GM12878 (cell line): ENCODE data around the gene VDR. TPM values are rescaled to one million over a fixed set of nuclear protein-coding genes. Genes with fewer than 3 reads are reported as not detected.

Experiments
- ATAC-seq: fragments of 200-7000 bp; cut with Tn5 transposase; 3 replicates; pipeline ENCODE4 v1.9.1; 2020; ENCODE audit warnings: mild to moderate bottlenecking, moderate library complexity
- BruUV-seq: library from RNA; stranded (reverse); fragments of 400-500 nt; replicated peaks from 2 replicates; lab custom pipeline; 2021; lab: Mats Ljungman, UMichigan
- CTCF ChIA-PET: fragments of 300-600 bp; sonication (Branson Sonifier 250); formaldehyde crosslinking; extraction: SDS; loops from one replicate; lab custom pipeline; 2021; ENCODE audit warnings: inconsistent platforms; lab: Yijun Ruan, JAX
- POLR2A ChIA-PET: fragments of 350-600 bp; formaldehyde crosslinking; extraction: SDS; loops from one replicate; lab custom pipeline; 2021; ENCODE audit warnings: inconsistent platforms; lab: Charles Lee
- RAD21 ChIA-PET: fragments of 300-600 bp; sonication (Branson Sonifier 250); formaldehyde crosslinking; loops from one replicate; lab custom pipeline; 2023; ENCODE audit warnings: antibody characterized with exemption; ENCODE audit not compliant: unreplicated experiment; lab: Charles Lee
- SMC1A ChIA-PET: fragments of 300-600 bp; sonication (Branson Sonifier 250); formaldehyde crosslinking; loops from one replicate; lab custom pipeline; 2023; ENCODE audit not compliant: unreplicated experiment, uncharacterized antibody; lab: Charles Lee
- DNase-seq: peaks from one replicate; pipeline ENCODE4 v3.0.0-alpha.2; 2011; ENCODE audit warnings: low read depth, low spot score
- FAIRE-seq: peaks from 3 replicates; lab custom pipeline; 2011; peaks lifted over from hg19 to GRCh38; lab: Jason Lieb, UNC
- H2AFZ ChIP-seq: 2 replicates; pipeline ENCODE4 v1.6.0; 2011; ENCODE audit warnings: low read depth, low read length, control low read depth; ENCODE audit not compliant: control insufficient read depth
- H3K27ac ChIP-seq: 2 replicates; pipeline ENCODE4 v1.5.1; 2011; ENCODE audit warnings: control low read depth; ENCODE audit not compliant: control insufficient read depth, insufficient read depth
- H3K27me3 ChIP-seq, 2 experiments: replicated peaks in 1 of 2; 2 replicates each; pipeline versions ENCODE4 v1.6.0 to v1.6.1; 2011; ENCODE audit warnings: low read length in 1 of 2; ENCODE audit not compliant: control insufficient read depth in 2 of 2, insufficient read depth in 2 of 2
- H3K36me3 ChIP-seq, 2 experiments: 2 replicates each; pipeline ENCODE4 v1.5.1; 2011; ENCODE audit warnings: low read length in 1 of 2; ENCODE audit not compliant: control insufficient read depth in 2 of 2, insufficient read depth in 2 of 2
- H3K4me1 ChIP-seq: 2 replicates; pipeline ENCODE4 v1.6.1; 2011; ENCODE audit warnings: mild to moderate bottlenecking, low read length, moderate library complexity, mixed read lengths; ENCODE audit not compliant: control insufficient read depth, insufficient read depth
- H3K4me2 ChIP-seq: 2 replicates; pipeline ENCODE4 v1.6.0; 2011; ENCODE audit warnings: control low read depth; ENCODE audit not compliant: control insufficient read depth, insufficient read depth
- H3K4me3 ChIP-seq: fragments of 200-600 bp; sonication (generic); 2 replicates; pipeline ENCODE4 v1.5.1; 2016
- H3K79me2 ChIP-seq: 2 replicates; pipeline ENCODE4 v1.6.0; 2011; ENCODE audit warnings: low read length; ENCODE audit not compliant: control insufficient read depth, insufficient read depth
- H3K9ac ChIP-seq: 2 replicates; pipeline ENCODE4 v1.8.0; 2011; ENCODE audit warnings: low read length, control low read depth, mixed read lengths; ENCODE audit not compliant: control insufficient read depth, insufficient read depth
- H3K9me3 ChIP-seq: replicated peaks from 3 replicates; pipeline ENCODE4 v1.5.1; 2011; ENCODE audit warnings: mild to moderate bottlenecking, low read length; ENCODE audit not compliant: control insufficient read depth, insufficient read depth
- H4K20me1 ChIP-seq: 2 replicates; pipeline ENCODE4 v1.6.0; 2011; ENCODE audit not compliant: control insufficient read depth, insufficient read depth
- CBFB ChIP-seq: IDR thresholded peaks from 2 replicates; pipeline ENCODE4 v1.6.1; 2016; ENCODE audit warnings: antibody characterized with exemption, low read depth
- SMAD1 ChIP-seq: fragments of 450-650 bp; IDR thresholded peaks from 2 replicates; pipeline ENCODE4 v1.6.1; 2018; ENCODE audit warnings: mild to moderate bottlenecking, low read depth; ENCODE audit not compliant: partially characterized antibody
- SRF ChIP-seq, 2 experiments: IDR thresholded peaks; 2 replicates each; pipeline ENCODE4 v1.6.1; 2011; ENCODE audit warnings: low read depth in 2 of 2, low read length in 2 of 2, mild to moderate bottlenecking in 1 of 2, moderate library complexity in 1 of 2
- ZNF622 ChIP-seq: fragments of 450-650 bp; IDR thresholded peaks from 2 replicates; pipeline ENCODE4 v1.6.1; 2017; ENCODE audit warnings: mild to moderate bottlenecking, inconsistent platforms
- WGBS: methylation state at CpG from one replicate; pipeline ENCODE4 v1.1.6; 2016; ENCODE audit warnings: low lambda C conversion rate; ENCODE audit not compliant: insufficient replicate concordance, insufficient coverage; ENCODE audit errors: missing lambda C conversion rate; 5-methylcytosine and 5-hydroxymethylcytosine counted together
- in situ Hi-C: fragments of 300-500 bp; cut with MboI; formaldehyde crosslinking; loops from 9 replicates; pipeline ENCODE4 v1.14.3; 2018; ENCODE audit warnings: mixed read lengths
- intact Hi-C: fragments of 100-400 bp; cut with micrococcal nuclease; formaldehyde crosslinking; loops from one replicate; pipeline ENCODE4 v1.14.2; 2022; ENCODE audit not compliant: unreplicated experiment
- polyA plus RNA-seq, 11 experiments: library from polyadenylated mRNA; depleted of rRNA in 4 of 11; unstranded in 6 of 11; stranded (reverse) in 5 of 11; fragments of >200 nt; fragmentation: Nextera tagmentation in 4 of 11; fragmentation: Illumina TruSeq in 1 of 11; extraction: Ambion mirVana in 4 of 11; extraction: Trizol in 1 of 11; gene quantifications; 1 replicate in 1 of 11; 2 replicates in 10 of 11; pipeline versions ENCODE4 v1.2.1 to v1.2.3, GENCODE V29; 2011 to 2016; ENCODE audit warnings: inconsistent platforms in 2 of 11, missing spikeins in 2 of 11, low read depth in 1 of 11
- total RNA-seq, 4 experiments: library from RNA; depleted of rRNA in 3 of 4; stranded (reverse); fragments of >200 nt in 3 of 4; fragmentation: Illumina TruSeq in 1 of 4; extraction: Trizol in 1 of 4; gene quantifications; 2 replicates each; pipeline versions ENCODE4 v1.2.1 to v1.2.3, GENCODE V29; 2013 to 2021
- TF ChIP-seq, protein P1 (sequence below): fragments of 450-650 bp; IDR thresholded peaks from 2 replicates; pipeline ENCODE4 v1.6.1; 2018; ENCODE audit warnings: borderline replicate concordance, mild to moderate bottlenecking; ENCODE audit not compliant: partially characterized antibody

Gene VDR
- total and polyA plus RNA-seq, 10 of the 15 experiments (the other 5 are each of a cell fraction or from before 2014, with no cell fraction given): 0.27 to 7.9 (median 3.0) TPM

DNA sequence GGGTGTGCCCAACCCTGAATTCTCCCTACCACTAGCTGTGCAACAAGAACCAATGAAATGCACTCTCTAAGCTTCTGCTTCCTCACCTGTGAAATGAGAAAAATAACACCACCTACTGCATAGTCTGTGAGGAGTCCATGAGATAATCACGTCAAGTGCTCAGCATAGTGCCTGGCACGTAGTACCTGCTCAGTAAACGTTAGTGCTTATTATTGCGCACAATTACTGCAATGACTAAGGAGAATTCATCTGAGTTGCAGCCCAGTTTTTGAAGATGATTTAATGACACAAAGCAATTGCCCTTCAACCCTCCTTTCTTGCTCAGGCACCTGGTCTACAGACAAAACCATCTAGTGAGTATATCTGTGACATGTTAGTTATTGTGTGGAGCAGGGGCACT, 8.8 kb downstream of the VDR start:
- H3K4me3 ChIP-seq: no peak overlapping the region
- H3K9ac ChIP-seq: no peak overlapping the region
- no peak overlapping the region for H3K27ac ChIP-seq
- BruUV-seq: no TSS peak
- ChIA-PET CTCF (interaction anchor here (2.4 to 3.7 kb wide), 3 partner anchors 10 to 53 kb away, joined by 7 to 20 read pairs (median 18); no protein-coding TSS in a partner anchor), POLR2A (interaction anchor here (2.4 kb wide), 1 partner anchor 11 kb away, joined by 9 read pairs; no protein-coding TSS in a partner anchor), SMC1A (interaction anchor here (0.7 to 5.4 kb wide), 3 partner anchors 11 to 118 kb away, joined by 3 to 40 read pairs (median 4); no protein-coding TSS in a partner anchor), RAD21 (interaction anchor here (0.6 kb wide), 1 partner anchor 155 kb away, joined by 3 read pairs; no protein-coding TSS in a partner anchor)
- no peak overlapping the region for H2AFZ ChIP-seq
- H3K36me3 ChIP-seq: no peaks in the 10 kb centered on the region
- no peaks in the 10 kb centered on the region for H3K9me3 ChIP-seq
- no peak for DNase-seq
- no peaks in the 10 kb centered on the region for H3K27me3 ChIP-seq
- no peaks in the 10 kb centered on the region for H3K79me2 ChIP-seq
- FAIRE-seq: no peak
- no peak overlapping the region for H3K4me2 ChIP-seq
- in situ Hi-C loops: no loop called here
- no peaks in the 10 kb centered on the region for H4K20me1 ChIP-seq
- intact Hi-C loops: no loop called here
- no peak for ATAC-seq
- peaks cover 25% of the 10 kb centered on the region for H3K4me1 ChIP-seq
- WGBS: 75% methylated on average over 4 of the region's 4 CpGs
- TF ChIP-seq SMAD1 (no peak), SRF (IDR thresholded peaks at IDR 0.05; ENCODE audit: low read depth in 2 of 2, low read length in 2 of 2) (no peak), CBFB (no peak), ZNF622 (no peak)
- TF ChIP-seq, protein P1, sequence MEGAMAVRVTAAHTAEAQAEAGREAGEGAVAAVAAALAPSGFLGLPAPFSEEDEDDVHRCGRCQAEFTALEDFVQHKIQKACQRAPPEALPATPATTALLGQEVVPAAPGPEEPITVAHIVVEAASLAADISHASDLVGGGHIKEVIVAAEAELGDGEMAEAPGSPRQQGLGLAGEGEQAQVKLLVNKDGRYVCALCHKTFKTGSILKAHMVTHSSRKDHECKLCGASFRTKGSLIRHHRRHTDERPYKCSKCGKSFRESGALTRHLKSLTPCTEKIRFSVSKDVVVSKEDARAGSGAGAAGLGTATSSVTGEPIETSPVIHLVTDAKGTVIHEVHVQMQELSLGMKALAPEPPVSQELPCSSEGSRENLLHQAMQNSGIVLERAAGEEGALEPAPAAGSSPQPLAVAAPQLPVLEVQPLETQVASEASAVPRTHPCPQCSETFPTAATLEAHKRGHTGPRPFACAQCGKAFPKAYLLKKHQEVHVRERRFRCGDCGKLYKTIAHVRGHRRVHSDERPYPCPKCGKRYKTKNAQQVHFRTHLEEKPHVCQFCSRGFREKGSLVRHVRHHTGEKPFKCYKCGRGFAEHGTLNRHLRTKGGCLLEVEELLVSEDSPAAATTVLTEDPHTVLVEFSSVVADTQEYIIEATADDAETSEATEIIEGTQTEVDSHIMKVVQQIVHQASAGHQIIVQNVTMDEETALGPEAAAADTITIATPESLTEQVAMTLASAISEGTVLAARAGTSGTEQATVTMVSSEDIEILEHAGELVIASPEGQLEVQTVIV: no peak
